ENCODE measurements around the gene CCDC194.
"Not testable (repeated sequence)": the region's sequence is repeated elsewhere in the genome, so short reads cannot be mapped to it uniquely, and the experiment has no call there.

Gene CCDC194

GRCh38 chr19:17363852-17364605, 30.0 kb downstream of the CCDC194 start:
- H3K4me1 ChIP-seq (ENCODE audit: control insufficient read depth, insufficient read depth, low read length); POLR2A ChIA-PET; H3K9me3 ChIP-seq (ENCODE audit: control insufficient read depth, insufficient read depth, low read depth, low read length); H3K27ac ChIP-seq (ENCODE audit: extremely low read depth, low read depth, low read length); H3K36me3 ChIP-seq (ENCODE audit: control insufficient read depth in 2 of 2, insufficient read depth in 1 of 2, low read length in 2 of 2); H3K4me3 ChIP-seq (ENCODE audit: low read depth, low read length): not testable (repeated sequence)
- TF ChIP-seq ZNF121 (tag by site-specific recombination; IDR thresholded peaks at IDR 0.05) = 0 out of 2 replicates have a peak, but pooled peaks have one; percentile 47
- CTCF ChIA-PET = interaction anchor here (0.6 to 0.7 kb wide), 2 partner anchors 158 to 572 kb away, joined by 3 read pairs; no protein-coding TSS in a partner anchor

GRCh38 chr19:17359905-17360800, 33.8 kb downstream of the CCDC194 start:
- TF ChIP-seq ZBTB48 (tag by site-specific recombination; IDR thresholded peaks at IDR 0.05) (no peak), SP2 (tag by site-specific recombination; IDR thresholded peaks at IDR 0.05) (no peak), ZNF654 (tag by site-specific recombination; IDR thresholded peaks at IDR 0.05; ENCODE audit: low read depth) (no peak), ZNF777 (tag by site-specific recombination; IDR thresholded peaks at IDR 0.05; ENCODE audit: borderline replicate concordance) (no peak), ZNF560 (tag by site-specific recombination; IDR thresholded peaks at IDR 0.05; ENCODE audit: borderline replicate concordance) (no peak), MYNN (tag by site-specific recombination; IDR thresholded peaks at IDR 0.05; ENCODE audit: borderline replicate concordance) (no peak), KLF10 (tag by site-specific recombination; IDR thresholded peaks at IDR 0.05) (no peak), ZIC2 (tag by site-specific recombination; IDR thresholded peaks at IDR 0.05) (no peak), SP3 (tag by site-specific recombination; IDR thresholded peaks at IDR 0.05) (no peak), ZBTB20 (tag by site-specific recombination; IDR thresholded peaks at IDR 0.05) (no peak), GLI2 (tag by site-specific recombination; IDR thresholded peaks at IDR 0.05; ENCODE audit: borderline replicate concordance, low read depth) (no peak), GLIS1 (tag by site-specific recombination; IDR thresholded peaks at IDR 0.05) (no peak)
- TF ChIP-seq, protein P1, sequence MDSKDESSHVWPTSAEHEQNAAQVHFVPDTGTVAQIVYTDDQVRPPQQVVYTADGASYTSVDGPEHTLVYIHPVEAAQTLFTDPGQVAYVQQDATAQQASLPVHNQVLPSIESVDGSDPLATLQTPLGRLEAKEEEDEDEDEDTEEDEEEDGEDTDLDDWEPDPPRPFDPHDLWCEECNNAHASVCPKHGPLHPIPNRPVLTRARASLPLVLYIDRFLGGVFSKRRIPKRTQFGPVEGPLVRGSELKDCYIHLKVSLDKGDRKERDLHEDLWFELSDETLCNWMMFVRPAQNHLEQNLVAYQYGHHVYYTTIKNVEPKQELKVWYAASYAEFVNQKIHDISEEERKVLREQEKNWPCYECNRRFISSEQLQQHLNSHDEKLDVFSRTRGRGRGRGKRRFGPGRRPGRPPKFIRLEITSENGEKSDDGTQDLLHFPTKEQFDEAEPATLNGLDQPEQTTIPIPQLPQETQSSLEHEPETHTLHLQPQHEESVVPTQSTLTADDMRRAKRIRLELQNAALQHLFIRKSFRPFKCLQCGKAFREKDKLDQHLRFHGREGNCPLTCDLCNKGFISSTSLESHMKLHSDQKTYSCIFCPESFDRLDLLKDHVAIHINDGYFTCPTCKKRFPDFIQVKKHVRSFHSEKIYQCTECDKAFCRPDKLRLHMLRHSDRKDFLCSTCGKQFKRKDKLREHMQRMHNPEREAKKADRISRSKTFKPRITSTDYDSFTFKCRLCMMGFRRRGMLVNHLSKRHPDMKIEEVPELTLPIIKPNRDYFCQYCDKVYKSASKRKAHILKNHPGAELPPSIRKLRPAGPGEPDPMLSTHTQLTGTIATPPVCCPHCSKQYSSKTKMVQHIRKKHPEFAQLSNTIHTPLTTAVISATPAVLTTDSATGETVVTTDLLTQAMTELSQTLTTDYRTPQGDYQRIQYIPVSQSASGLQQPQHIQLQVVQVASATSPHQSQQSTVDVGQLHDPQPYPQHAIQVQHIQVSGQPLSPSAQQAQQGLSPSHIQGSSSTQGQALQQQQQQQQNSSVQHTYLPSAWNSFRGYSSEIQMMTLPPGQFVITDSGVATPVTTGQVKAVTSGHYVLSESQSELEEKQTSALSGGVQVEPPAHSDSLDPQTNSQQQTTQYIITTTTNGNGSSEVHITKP (tag by site-specific recombination; IDR thresholded peaks at IDR 0.05) = no peak
- TF ChIP-seq, protein P2, sequence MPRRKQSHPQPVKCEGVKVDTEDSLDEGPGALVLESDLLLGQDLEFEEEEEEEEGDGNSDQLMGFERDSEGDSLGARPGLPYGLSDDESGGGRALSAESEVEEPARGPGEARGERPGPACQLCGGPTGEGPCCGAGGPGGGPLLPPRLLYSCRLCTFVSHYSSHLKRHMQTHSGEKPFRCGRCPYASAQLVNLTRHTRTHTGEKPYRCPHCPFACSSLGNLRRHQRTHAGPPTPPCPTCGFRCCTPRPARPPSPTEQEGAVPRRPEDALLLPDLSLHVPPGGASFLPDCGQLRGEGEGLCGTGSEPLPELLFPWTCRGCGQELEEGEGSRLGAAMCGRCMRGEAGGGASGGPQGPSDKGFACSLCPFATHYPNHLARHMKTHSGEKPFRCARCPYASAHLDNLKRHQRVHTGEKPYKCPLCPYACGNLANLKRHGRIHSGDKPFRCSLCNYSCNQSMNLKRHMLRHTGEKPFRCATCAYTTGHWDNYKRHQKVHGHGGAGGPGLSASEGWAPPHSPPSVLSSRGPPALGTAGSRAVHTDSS (tag by site-specific recombination; IDR thresholded peaks at IDR 0.05) = no peak
- TF ChIP-seq, protein P3, sequence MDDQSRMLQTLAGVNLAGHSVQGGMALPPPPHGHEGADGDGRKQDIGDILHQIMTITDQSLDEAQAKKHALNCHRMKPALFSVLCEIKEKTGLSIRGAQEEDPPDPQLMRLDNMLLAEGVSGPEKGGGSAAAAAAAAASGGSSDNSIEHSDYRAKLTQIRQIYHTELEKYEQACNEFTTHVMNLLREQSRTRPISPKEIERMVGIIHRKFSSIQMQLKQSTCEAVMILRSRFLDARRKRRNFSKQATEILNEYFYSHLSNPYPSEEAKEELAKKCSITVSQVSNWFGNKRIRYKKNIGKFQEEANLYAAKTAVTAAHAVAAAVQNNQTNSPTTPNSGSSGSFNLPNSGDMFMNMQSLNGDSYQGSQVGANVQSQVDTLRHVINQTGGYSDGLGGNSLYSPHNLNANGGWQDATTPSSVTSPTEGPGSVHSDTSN (CRISPR knock-in tag; IDR thresholded peaks at IDR 0.05) = no peak
- TF ChIP-seq, protein P4, sequence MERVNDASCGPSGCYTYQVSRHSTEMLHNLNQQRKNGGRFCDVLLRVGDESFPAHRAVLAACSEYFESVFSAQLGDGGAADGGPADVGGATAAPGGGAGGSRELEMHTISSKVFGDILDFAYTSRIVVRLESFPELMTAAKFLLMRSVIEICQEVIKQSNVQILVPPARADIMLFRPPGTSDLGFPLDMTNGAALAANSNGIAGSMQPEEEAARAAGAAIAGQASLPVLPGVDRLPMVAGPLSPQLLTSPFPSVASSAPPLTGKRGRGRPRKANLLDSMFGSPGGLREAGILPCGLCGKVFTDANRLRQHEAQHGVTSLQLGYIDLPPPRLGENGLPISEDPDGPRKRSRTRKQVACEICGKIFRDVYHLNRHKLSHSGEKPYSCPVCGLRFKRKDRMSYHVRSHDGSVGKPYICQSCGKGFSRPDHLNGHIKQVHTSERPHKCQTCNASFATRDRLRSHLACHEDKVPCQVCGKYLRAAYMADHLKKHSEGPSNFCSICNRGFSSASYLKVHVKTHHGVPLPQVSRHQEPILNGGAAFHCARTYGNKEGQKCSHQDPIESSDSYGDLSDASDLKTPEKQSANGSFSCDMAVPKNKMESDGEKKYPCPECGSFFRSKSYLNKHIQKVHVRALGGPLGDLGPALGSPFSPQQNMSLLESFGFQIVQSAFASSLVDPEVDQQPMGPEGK (tag by site-specific recombination; IDR thresholded peaks at IDR 0.05) = no peak
- Histone ChIP-seq H3K4me1 (ENCODE audit: control insufficient read depth, insufficient read depth, low read length) (no peaks in the 10 kb centered on the region), H3K27ac (ENCODE audit: extremely low read depth, low read depth, low read length) (no peak overlapping the region), H3K36me3 (ENCODE audit: control insufficient read depth in 2 of 2, insufficient read depth in 1 of 2, low read length in 2 of 2) (no peaks in the 10 kb centered on the region), H3K9me3 (ENCODE audit: control insufficient read depth, insufficient read depth, low read depth, low read length) (no peaks in the 10 kb centered on the region), H3K4me3 (ENCODE audit: low read depth, low read length) (no peak overlapping the region)
- POLR2A ChIA-PET = interaction anchor here (0.7 kb wide), 1 partner anchor 26 kb away, joined by 4 read pairs; no protein-coding TSS in a partner anchor
- CTCF ChIA-PET = interaction anchor here (0.6 to 0.8 kb wide), 3 partner anchors 25 to 588 kb away, joined by 4 read pairs; no protein-coding TSS in a partner anchor
